Naive thymus-derived CD8-positive, alpha-beta T cell (primary cell): ENCODE results near the gene RFX4. TPM values are rescaled to one million over a fixed set of nuclear protein-coding genes. Genes with fewer than 3 reads are reported as not detected.

ENCODE experiments used
- ATAC-seq, 2 donors: fragments of 150-1000 bp; cut with Tn5 transposase in 1 of 2; sonication (Bioruptor Pico), chemical (Tn5 transposase) in 1 of 2; 1 replicate in 1 of 2; 2 replicates in 1 of 2; pipeline ENCODE4 v1.10.0; 2021; ENCODE audit warnings: mild to moderate bottlenecking in 2 of 2, moderate library complexity in 2 of 2
- POLR2A ChIA-PET: fragments of 350-600 bp; sonication (Branson Sonifier 250); formaldehyde crosslinking; loops from one replicate; lab custom pipeline; 2021; ENCODE audit warnings: antibody characterized with exemption; lab: Charles Lee
- DNase-seq, 10 donors: peaks; one replicate each; pipeline versions ENCODE4 v3.0.0 to v3.0.0-alpha.2; 2020 to 2022
- H3K27ac Mint-ChIP-seq, 10 donors: one replicate each; pipeline ENCODE4 v1.8.0; 2020 to 2022; ENCODE audit warnings: mild to moderate bottlenecking in 10 of 10, mixed read lengths in 10 of 10, moderate library complexity in 4 of 10, inconsistent platforms in 1 of 10
- H3K27me3 Mint-ChIP-seq, 5 donors: one replicate each; pipeline ENCODE4 v1.8.0; 2021 to 2022; ENCODE audit warnings: mixed read lengths in 5 of 5
- H3K36me3 Mint-ChIP-seq, 3 donors: one replicate each; pipeline ENCODE4 v1.8.0; 2020 to 2022; ENCODE audit warnings: mixed read lengths in 3 of 3, mild to moderate bottlenecking in 2 of 3, inconsistent platforms in 1 of 3
- H3K4me1 Mint-ChIP-seq, 4 donors: one replicate each; pipeline ENCODE4 v1.8.0; 2021 to 2022; ENCODE audit warnings: mixed read lengths in 4 of 4
- H3K4me3 Mint-ChIP-seq, 10 donors: one replicate each; pipeline ENCODE4 v1.8.0; 2020 to 2022; ENCODE audit warnings: mild to moderate bottlenecking in 10 of 10, mixed read lengths in 10 of 10, moderate library complexity in 6 of 10, inconsistent platforms in 1 of 10
- H3K9me3 Mint-ChIP-seq, 9 donors: one replicate each; pipeline ENCODE4 v1.8.0; 2020 to 2022; ENCODE audit warnings: mixed read lengths in 9 of 9, mild to moderate bottlenecking in 3 of 9, inconsistent platforms in 1 of 9, moderate library complexity in 1 of 9
- polyA plus RNA-seq, 3 donors: library from polyadenylated mRNA; unstranded; fragments of 300-500 nt; fragmentation: Illumina TruSeq; gene quantifications; one replicate each; pipeline ENCODE4 v1.2.3, GENCODE V29; 2021
- total RNA-seq, 8 experiments: library from RNA in 2 of 8; stranded (reverse) in 2 of 8; gene quantifications; one replicate each; pipeline ENCODE4 v1.2.3 and lab custom pipeline; 2021 to 2026

Gene RFX4
- total and polyA plus RNA-seq, 5 experiments from 2014 or later: not detected

GRCh38 chr12:106634206-106634605, 51.4 kb downstream of the RFX4 start:
- Mint-ChIP-seq H3K4me1 (no peaks in the 10 kb centered on the region), H3K27ac (no peak overlapping the region), H3K36me3 (no peaks in the 10 kb centered on the region), H3K27me3 (peaks cover 0 to 13% (median 3%) of the 10 kb centered on the region in 5 donors), H3K9me3 (no peaks in the 10 kb centered on the region), H3K4me3 (no peak overlapping the region)
- DNase-seq (no peak), ATAC-seq (no peak)
- POLR2A ChIA-PET: no interaction called here

- POLR2A ChIA-PET: no interaction called here
- no peaks in the 10 kb centered on the region for H3K36me3 Mint-ChIP-seq
- H3K27ac Mint-ChIP-seq: peak overlapping the region in 1 of 10 donors; percentile 73
- H3K4me1 Mint-ChIP-seq: peaks cover 0 to 2% (median 0%) of the 10 kb centered on the region in 4 donors
- no peaks in the 10 kb centered on the region for H3K9me3 Mint-ChIP-seq
- peaks cover 0 to 13% (median 3%) of the 10 kb centered on the region in 5 donors for H3K27me3 Mint-ChIP-seq
- no peak overlapping the region for H3K4me3 Mint-ChIP-seq
- no peak for ATAC-seq
- no peak for DNase-seq
Measured at GRCh38 chr12:106643000-106643399, 60.2 kb downstream of the RFX4 start.

GRCh38 chr12:106644335-106645073, 61.7 kb downstream of the RFX4 start:
- peaks cover 0 to 14% (median 3%) of the 10 kb centered on the region in 5 donors for H3K27me3 Mint-ChIP-seq
- no peak for ATAC-seq
- no peaks in the 10 kb centered on the region for H3K36me3 Mint-ChIP-seq
- DNase-seq: no peak
- no peaks in the 10 kb centered on the region for H3K9me3 Mint-ChIP-seq
- H3K27ac Mint-ChIP-seq: no peak overlapping the region
- H3K4me3 Mint-ChIP-seq: no peak overlapping the region
- peaks cover 0 to 2% (median 0%) of the 10 kb centered on the region in 4 donors for H3K4me1 Mint-ChIP-seq
- POLR2A ChIA-PET: no interaction called here

GRCh38 chr12:106645074-106645421, 62.2 kb downstream of the RFX4 start:
- H3K9me3 Mint-ChIP-seq: no peaks in the 10 kb centered on the region
- no peak overlapping the region for H3K27ac Mint-ChIP-seq
- H3K4me3 Mint-ChIP-seq: no peak overlapping the region
- DNase-seq (no peak), ATAC-seq (no peak)
- no peaks in the 10 kb centered on the region for H3K36me3 Mint-ChIP-seq
- H3K27me3 Mint-ChIP-seq: peaks cover 0 to 14% (median 3%) of the 10 kb centered on the region in 5 donors
- peaks cover 0 to 1% (median 0%) of the 10 kb centered on the region in 4 donors for H3K4me1 Mint-ChIP-seq
- POLR2A ChIA-PET: no interaction called here

- DNase-seq (no peak), ATAC-seq (no peak)
- Mint-ChIP-seq H3K36me3 (no peaks in the 10 kb centered on the region), H3K27ac (no peak overlapping the region), H3K9me3 (no peaks in the 10 kb centered on the region), H3K4me1 (no peaks in the 10 kb centered on the region), H3K27me3 (peaks cover 0 to 14% (median 3%) of the 10 kb centered on the region in 5 donors), H3K4me3 (no peak overlapping the region)
- POLR2A ChIA-PET: no interaction called here
Measured at GRCh38 chr12:106645465-106646330, 62.9 kb downstream of the RFX4 start.

- Mint-ChIP-seq H3K36me3 (no peaks in the 10 kb centered on the region), H3K27ac (no peak overlapping the region), H3K9me3 (no peaks in the 10 kb centered on the region), H3K4me1 (no peaks in the 10 kb centered on the region), H3K4me3 (no peak overlapping the region), H3K27me3 (peaks cover 0 to 14% (median 3%) of the 10 kb centered on the region in 5 donors)
- POLR2A ChIA-PET: interaction anchor here (0.6 kb wide), 1 partner anchor 194 kb away, joined by 4 read pairs; no protein-coding TSS in a partner anchor
- DNase-seq: no peak
- no peak for ATAC-seq
Measured at GRCh38 chr12:106646472-106646871, 63.7 kb downstream of the RFX4 start.

GRCh38 chr12:106647793-106648514, 65.2 kb downstream of the RFX4 start:
- no peak for DNase-seq
- Mint-ChIP-seq H3K36me3 (no peaks in the 10 kb centered on the region), H3K9me3 (no peaks in the 10 kb centered on the region), H3K4me3 (no peak overlapping the region), H3K27ac (peak overlapping the region in 1 of 10 donors; percentile 16), H3K27me3 (peaks cover 0 to 14% (median 3%) of the 10 kb centered on the region in 5 donors), H3K4me1 (no peaks in the 10 kb centered on the region)
- no peak for ATAC-seq
- POLR2A ChIA-PET: no interaction called here

GRCh38 chr12:106648736-106649135, 65.9 kb downstream of the RFX4 start:
- Mint-ChIP-seq H3K4me1 (no peaks in the 10 kb centered on the region), H3K36me3 (no peaks in the 10 kb centered on the region), H3K27ac (no peak overlapping the region), H3K4me3 (no peak overlapping the region), H3K27me3 (peaks cover 0 to 14% (median 3%) of the 10 kb centered on the region in 5 donors), H3K9me3 (no peaks in the 10 kb centered on the region)
- no peak for DNase-seq
- no peak for ATAC-seq
- POLR2A ChIA-PET: no interaction called here

GRCh38 chr12:106651552-106651951, 68.7 kb downstream of the RFX4 start:
- no peaks in the 10 kb centered on the region for H3K9me3 Mint-ChIP-seq
- DNase-seq (no peak), ATAC-seq (no peak)
- POLR2A ChIA-PET: no interaction called here
- no peak overlapping the region for H3K27ac Mint-ChIP-seq
- no peaks in the 10 kb centered on the region for H3K4me1 Mint-ChIP-seq
- no peak overlapping the region for H3K4me3 Mint-ChIP-seq
- no peaks in the 10 kb centered on the region for H3K36me3 Mint-ChIP-seq
- peaks cover 0 to 8% (median 1%) of the 10 kb centered on the region in 5 donors for H3K27me3 Mint-ChIP-seq

- H3K36me3 Mint-ChIP-seq: no peaks in the 10 kb centered on the region
- ATAC-seq (no peak), DNase-seq (no peak)
- no peak overlapping the region for H3K4me3 Mint-ChIP-seq
- no peaks in the 10 kb centered on the region for H3K4me1 Mint-ChIP-seq
- H3K9me3 Mint-ChIP-seq: no peaks in the 10 kb centered on the region
- no peak overlapping the region for H3K27ac Mint-ChIP-seq
- H3K27me3 Mint-ChIP-seq: peaks cover 0 to 7% (median 4%) of the 10 kb centered on the region in 5 donors
- POLR2A ChIA-PET: no interaction called here
Measured at GRCh38 chr12:106652510-106653015, 69.8 kb downstream of the RFX4 start.

GRCh38 chr12:106655577-106655976, 72.8 kb downstream of the RFX4 start:
- ATAC-seq (no peak), DNase-seq (no peak)
- Mint-ChIP-seq H3K27me3 (peaks cover 0 to 7% (median 2%) of the 10 kb centered on the region in 5 donors), H3K4me1 (no peaks in the 10 kb centered on the region), H3K9me3 (peaks cover 0 to 13% (median 0%) of the 10 kb centered on the region in 9 donors), H3K4me3 (no peak overlapping the region), H3K36me3 (peaks cover 0 to 8% (median 0%) of the 10 kb centered on the region in 3 donors), H3K27ac (no peak overlapping the region)
- POLR2A ChIA-PET: no interaction called here

- H3K36me3 Mint-ChIP-seq: peaks cover 0 to 24% (median 0%) of the 10 kb centered on the region in 3 donors
- H3K4me3 Mint-ChIP-seq: no peak overlapping the region
- POLR2A ChIA-PET: no interaction called here
- DNase-seq (no peak), ATAC-seq (no peak)
- H3K4me1 Mint-ChIP-seq: no peaks in the 10 kb centered on the region
- no peak overlapping the region for H3K27ac Mint-ChIP-seq
- H3K9me3 Mint-ChIP-seq: peaks cover 0 to 32% (median 15%) of the 10 kb centered on the region in 9 donors
- H3K27me3 Mint-ChIP-seq: peaks cover 0 to 7% (median 2%) of the 10 kb centered on the region in 5 donors
Measured at GRCh38 chr12:106657488-106657887, 74.7 kb downstream of the RFX4 start.
